Measurements from ENCODE around the gene CLIP2.

Gene CLIP2

GRCh38 chr7:74449144-74449543, 159.9 kb downstream of the CLIP2 start:
- no peak for DNase-seq

- peak; percentile 58 to 71 for DNase-seq
These were observed 160.7 kb downstream of the CLIP2 start for GRCh38 chr7:74449809-74450397.

- no peak for DNase-seq
These were observed 163.6 kb downstream of the CLIP2 start for GRCh38 chr7:74452748-74453321.

GRCh38 chr7:74453322-74454011, 164.3 kb downstream of the CLIP2 start, which contains the start of gene GTF2IRD1:
Gene GTF2IRD1, plus strand, starts transcription at chr7:74453906. Its CDS starts 54,175 bp downstream, at chr7:74508081.
- DNase-seq: peak; percentile 32 to 41

GRCh38 chr7:74454021-74454924, 165.1 kb downstream of the CLIP2 start:
- no peak for DNase-seq

- no peak for DNase-seq
These were observed 165.7 kb downstream of the CLIP2 start for GRCh38 chr7:74454925-74455288.

- no peak for DNase-seq
These were observed 166.1 kb downstream of the CLIP2 start for GRCh38 chr7:74455291-74455804.
